ENCODE measurements around the gene PLEKHG4B.

DNA sequence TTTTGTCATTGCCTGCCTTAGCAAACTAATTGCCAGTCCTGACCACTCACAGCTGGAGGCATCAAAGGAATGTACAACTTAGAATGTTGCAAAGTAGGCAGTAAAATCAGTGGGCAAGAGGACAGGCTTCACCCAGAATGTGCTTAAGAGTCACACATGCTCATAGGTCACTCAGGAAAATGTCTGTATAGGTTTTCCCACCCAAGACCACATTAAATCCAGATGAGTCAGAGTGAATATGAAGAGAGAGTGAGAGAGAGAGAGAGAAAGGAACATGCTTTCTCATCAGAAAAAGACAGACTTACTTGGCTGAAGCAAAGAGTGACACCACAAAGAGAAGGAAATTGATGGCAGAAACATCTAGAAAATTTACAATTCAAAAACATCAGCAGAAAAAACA lies 37.9 kb downstream of the PLEKHG4B start:
- TF ChIP-seq EZH2 (IDR thresholded peaks at IDR 0.05; ENCODE audit: borderline replicate concordance, low read depth, low read length, poor library complexity, severe bottlenecking): no peak
- TF ChIP-seq, protein P1, sequence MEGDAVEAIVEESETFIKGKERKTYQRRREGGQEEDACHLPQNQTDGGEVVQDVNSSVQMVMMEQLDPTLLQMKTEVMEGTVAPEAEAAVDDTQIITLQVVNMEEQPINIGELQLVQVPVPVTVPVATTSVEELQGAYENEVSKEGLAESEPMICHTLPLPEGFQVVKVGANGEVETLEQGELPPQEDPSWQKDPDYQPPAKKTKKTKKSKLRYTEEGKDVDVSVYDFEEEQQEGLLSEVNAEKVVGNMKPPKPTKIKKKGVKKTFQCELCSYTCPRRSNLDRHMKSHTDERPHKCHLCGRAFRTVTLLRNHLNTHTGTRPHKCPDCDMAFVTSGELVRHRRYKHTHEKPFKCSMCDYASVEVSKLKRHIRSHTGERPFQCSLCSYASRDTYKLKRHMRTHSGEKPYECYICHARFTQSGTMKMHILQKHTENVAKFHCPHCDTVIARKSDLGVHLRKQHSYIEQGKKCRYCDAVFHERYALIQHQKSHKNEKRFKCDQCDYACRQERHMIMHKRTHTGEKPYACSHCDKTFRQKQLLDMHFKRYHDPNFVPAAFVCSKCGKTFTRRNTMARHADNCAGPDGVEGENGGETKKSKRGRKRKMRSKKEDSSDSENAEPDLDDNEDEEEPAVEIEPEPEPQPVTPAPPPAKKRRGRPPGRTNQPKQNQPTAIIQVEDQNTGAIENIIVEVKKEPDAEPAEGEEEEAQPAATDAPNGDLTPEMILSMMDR (conservative IDR thresholded peaks at IDR 0.05; ENCODE audit: low read depth, low read length): no peak

Measured in A673 (cell line).